GM12873 (cell line): Measurements from ENCODE around the gene ABCB11.

ENCODE experiments used
- CTCF ChIP-seq: IDR thresholded peaks from 2 replicates; pipeline ENCODE4 v1.5.1; 2012; ENCODE audit warnings: low read depth, mild to moderate bottlenecking, moderate library complexity, low read length, control low read depth; ENCODE audit not compliant: insufficient read depth; ENCODE audit errors: missing control alignments

ABCB11 gene

GRCh38 chr2:168993538-168993937 is 37.6 kb downstream of the ABCB11 start:
- TF ChIP-seq CTCF: no peak

GRCh38 chr2:168992591-168993349 is 38.4 kb downstream of the ABCB11 start:
- no peak for TF ChIP-seq CTCF

GRCh38 chr2:168992026-168992425 is 39.1 kb downstream of the ABCB11 start:
- no peak for TF ChIP-seq CTCF

GRCh38 chr2:168988755-168989154 is 42.4 kb downstream of the ABCB11 start:
- no peak for TF ChIP-seq CTCF

- no peak for TF ChIP-seq CTCF
Observed at GRCh38 chr2:168986398-168986943, 44.7 kb downstream of the ABCB11 start.

- TF ChIP-seq CTCF: no peak
Observed at GRCh38 chr2:168981651-168982050, 49.5 kb downstream of the ABCB11 start.

GRCh38 chr2:168978461-168978861 is 52.7 kb downstream of the ABCB11 start:
- TF ChIP-seq CTCF: no peak
